ENCODE data around the gene SMIM3.
"Not testable (repeated sequence)": the region's sequence is repeated elsewhere in the genome, so short reads cannot be mapped to it uniquely, and the experiment has no call there.

Gene SMIM3

GRCh38 chr5:150734579-150735384 lies 43.8 kb upstream of the SMIM3 start:
- Histone ChIP-seq H2AFZ (ENCODE audit: low read depth, low read length, severe bottlenecking) (no peak overlapping the region), H3K4me2 (ENCODE audit: low read depth, low read length, poor library complexity, severe bottlenecking) (no peak overlapping the region)

GRCh38 chr5:150738862-150739261 lies 39.7 kb upstream of the SMIM3 start:
- Histone ChIP-seq H3K9me3 (ENCODE audit: insufficient read depth, low read length) (no peaks in the 10 kb centered on the region), H3K79me2 (ENCODE audit: insufficient read depth, low read length) (peaks cover 33% of the 10 kb centered on the region), H2AFZ (ENCODE audit: low read depth, low read length, severe bottlenecking) (no peak overlapping the region), H3K27me3 (ENCODE audit: low read length) (no peaks in the 10 kb centered on the region), H3K9ac (ENCODE audit: low read length) (no peak overlapping the region), H3K4me2 (ENCODE audit: low read depth, low read length, poor library complexity, severe bottlenecking) (no peak overlapping the region), H4K20me1 (ENCODE audit: low read depth, low read length) (no peaks in the 10 kb centered on the region), H3K9me2 (replicated peaks; ENCODE audit: insufficient read depth, low read length) (no peaks in the 10 kb centered on the region), H3K4me3 (ENCODE audit: insufficient read depth, low read length, poor library complexity, severe bottlenecking) (no peak overlapping the region), H3K36me3 (ENCODE audit: low read length) (no peaks in the 10 kb centered on the region; the same call in 1 of the 2 replicates), H3K27ac (ENCODE audit: low read depth, low read length) (no peak overlapping the region), H3F3A (ENCODE audit: insufficient read depth) (no peaks in the 10 kb centered on the region)
- TF ChIP-seq CTCF (IDR thresholded peaks at IDR 0.05; ENCODE audit: insufficient read depth, low read length, poor library complexity, severe bottlenecking) (no peak), EZH2phosphoT487 (conservative IDR thresholded peaks at IDR 0.05; ENCODE audit: low read length) (no peak)

More at GRCh38 chr5:150734579-150735384, 43.8 kb upstream of the SMIM3 start:
- TF ChIP-seq CTCF (IDR thresholded peaks at IDR 0.05; ENCODE audit: insufficient read depth, low read length, poor library complexity, severe bottlenecking), result no peak
- TF ChIP-seq EZH2phosphoT487 (conservative IDR thresholded peaks at IDR 0.05; ENCODE audit: low read length), result no peak
- no peak overlapping the region for H3K4me3 ChIP-seq (ENCODE audit: insufficient read depth, low read length, poor library complexity, severe bottlenecking)
- H3F3A ChIP-seq (ENCODE audit: insufficient read depth), result no peaks in the 10 kb centered on the region
- no peaks in the 10 kb centered on the region for H3K9me2 ChIP-seq (replicated peaks; ENCODE audit: insufficient read depth, low read length)
- H4K20me1 ChIP-seq (ENCODE audit: low read depth, low read length), result no peaks in the 10 kb centered on the region
- H3K27ac ChIP-seq (ENCODE audit: low read depth, low read length), result no peak overlapping the region
- peaks cover 33% of the 10 kb centered on the region for H3K79me2 ChIP-seq (ENCODE audit: insufficient read depth, low read length)
- H3K9ac ChIP-seq (ENCODE audit: low read length), result no peak overlapping the region
- no peaks in the 10 kb centered on the region for H3K27me3 ChIP-seq (ENCODE audit: low read length)
- H3K9me3 ChIP-seq (ENCODE audit: insufficient read depth, low read length), result no peaks in the 10 kb centered on the region
- H3K36me3 ChIP-seq (ENCODE audit: low read length), result peaks cover 20% of the 10 kb centered on the region

- H2AFZ ChIP-seq (ENCODE audit: low read depth, low read length, severe bottlenecking), result no peak overlapping the region
- no peaks in the 10 kb centered on the region for H3K27me3 ChIP-seq (ENCODE audit: low read length)
- no peak for TF ChIP-seq CTCF (IDR thresholded peaks at IDR 0.05; ENCODE audit: insufficient read depth, low read length, poor library complexity, severe bottlenecking)
- no peak for TF ChIP-seq EZH2phosphoT487 (conservative IDR thresholded peaks at IDR 0.05; ENCODE audit: low read length)
- no peaks in the 10 kb centered on the region for H3K9me3 ChIP-seq (ENCODE audit: insufficient read depth, low read length)
- H3K27ac ChIP-seq (ENCODE audit: low read depth, low read length), result no peak overlapping the region
- H3K36me3 ChIP-seq (ENCODE audit: low read length), result no peaks in the 10 kb centered on the region; the same call in 1 of the 2 replicates
- H3K9me2 ChIP-seq (replicated peaks; ENCODE audit: insufficient read depth, low read length), result no peaks in the 10 kb centered on the region
- no peak overlapping the region for H3K9ac ChIP-seq (ENCODE audit: low read length)
- H3K4me3 ChIP-seq (ENCODE audit: insufficient read depth, low read length, poor library complexity, severe bottlenecking), result no peak overlapping the region
- no peaks in the 10 kb centered on the region for H4K20me1 ChIP-seq (ENCODE audit: low read depth, low read length)
- H3K4me2 ChIP-seq (ENCODE audit: low read depth, low read length, poor library complexity, severe bottlenecking), result no peak overlapping the region
- no peaks in the 10 kb centered on the region for H3F3A ChIP-seq (ENCODE audit: insufficient read depth)
- peaks cover 17% of the 10 kb centered on the region; the same call in 1 of the 2 replicates for H3K79me2 ChIP-seq (ENCODE audit: insufficient read depth, low read length)
These were observed 37.6 kb upstream of the SMIM3 start for GRCh38 chr5:150740992-150741391.

GRCh38 chr5:150742455-150743141 lies 36.0 kb upstream of the SMIM3 start:
- H3K4me2 ChIP-seq (ENCODE audit: low read depth, low read length, poor library complexity, severe bottlenecking); H3K9ac ChIP-seq (ENCODE audit: low read length); H3F3A ChIP-seq (ENCODE audit: insufficient read depth); H3K27me3 ChIP-seq (ENCODE audit: low read length); H3K9me2 ChIP-seq (replicated peaks; ENCODE audit: insufficient read depth, low read length); H3K36me3 ChIP-seq (ENCODE audit: low read length); H3K27ac ChIP-seq (ENCODE audit: low read depth, low read length); H3K4me3 ChIP-seq (ENCODE audit: insufficient read depth, low read length, poor library complexity, severe bottlenecking); H2AFZ ChIP-seq (ENCODE audit: low read depth, low read length, severe bottlenecking); H3K9me3 ChIP-seq (ENCODE audit: insufficient read depth, low read length); H4K20me1 ChIP-seq (ENCODE audit: low read depth, low read length): not testable (repeated sequence)
- H3K79me2 ChIP-seq (ENCODE audit: insufficient read depth, low read length), result peaks cover 11% of the 10 kb centered on the region; the same call in 1 of the 2 replicates

- H3K4me3 ChIP-seq (ENCODE audit: insufficient read depth, low read length, poor library complexity, severe bottlenecking); H3K4me2 ChIP-seq (ENCODE audit: low read depth, low read length, poor library complexity, severe bottlenecking); H3K27me3 ChIP-seq (ENCODE audit: low read length); H2AFZ ChIP-seq (ENCODE audit: low read depth, low read length, severe bottlenecking); H3K79me2 ChIP-seq (ENCODE audit: insufficient read depth, low read length); H3K27ac ChIP-seq (ENCODE audit: low read depth, low read length); H3K9me2 ChIP-seq (replicated peaks; ENCODE audit: insufficient read depth, low read length); H3K9me3 ChIP-seq (ENCODE audit: insufficient read depth, low read length); H3F3A ChIP-seq (ENCODE audit: insufficient read depth); H4K20me1 ChIP-seq (ENCODE audit: low read depth, low read length); H3K36me3 ChIP-seq (ENCODE audit: low read length); H3K9ac ChIP-seq (ENCODE audit: low read length): not testable (repeated sequence)
These were observed 35.4 kb upstream of the SMIM3 start for GRCh38 chr5:150743142-150743488.
